Esophagus muscularis mucosa (tissue), 3 donors: ENCODE measurements around the gene SLC17A3.

Experiments
- EP300 ChIP-seq: sonication (generic); formaldehyde crosslinking; IDR thresholded peaks from one replicate; pipeline ENCODE4 v1.6.1; 2017; ENCODE audit warnings: antibody characterized with exemption
- POLR2AphosphoS5 ChIP-seq, 2 donors: sonication (generic); formaldehyde crosslinking; IDR thresholded peaks; one replicate each; pipeline ENCODE4 v1.6.1; 2017; ENCODE audit warnings: antibody characterized with exemption in 2 of 2

DNA sequence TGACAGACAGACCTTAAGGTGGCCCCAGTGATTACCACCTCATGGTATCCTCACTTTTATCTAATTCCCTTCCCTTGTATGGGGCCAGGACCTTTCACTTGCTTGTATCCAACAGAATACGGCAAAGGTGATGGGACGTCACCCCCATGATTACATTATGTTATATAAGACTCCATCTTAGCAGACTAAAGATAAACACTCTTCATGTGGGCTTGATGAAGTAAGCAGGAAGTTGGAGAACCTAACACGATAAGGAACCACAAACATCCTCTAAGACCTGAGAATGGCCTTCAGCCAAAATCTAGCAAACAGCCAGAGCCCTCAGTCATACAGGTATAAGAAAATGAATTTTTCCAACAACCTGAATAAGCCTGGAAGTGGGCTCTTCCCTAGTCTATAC is 8.0 kb downstream of the SLC17A3 start:
- TF ChIP-seq EP300 (no peak), POLR2AphosphoS5 (IDR thresholded peaks at IDR 0.05) (no peak)
